Right lobe of liver (tissue), 6 donors: ENCODE results near the gene ARMC7. TPM values are rescaled to one million over a fixed set of nuclear protein-coding genes. Genes with fewer than 3 reads are reported as not detected.

ENCODE experiments used
- ATAC-seq, 4 donors: fragments of 200-7000 bp; cut with Tn5 transposase; one replicate each; pipeline ENCODE4 v1.9.1; 2020; ENCODE audit warnings: mild to moderate bottlenecking in 4 of 4, moderate library complexity in 4 of 4
- DNase-seq, 3 donors: peaks; one replicate each; pipeline ENCODE4 v3.0.0-alpha.2; 2020
- H3K27ac ChIP-seq, 3 donors: fragments of 200-600 bp; one replicate each; pipeline ENCODE4 v1.8.0; 2022
- H3K27me3 ChIP-seq, 2 donors: fragments of 200-600 bp; one replicate each; pipeline ENCODE4 v1.8.0; 2022
- H3K36me3 ChIP-seq, 4 donors: fragments of 200-600 bp; sonication (generic) in 1 of 4; one replicate each; pipeline versions ENCODE4 v1.5.1 to v1.8.0; 2017 to 2022; ENCODE audit warnings: control low read depth in 1 of 4
- H3K4me1 ChIP-seq, 4 donors: fragments of 200-600 bp; sonication (generic) in 1 of 4; one replicate each; pipeline versions ENCODE4 v1.5.1 to v1.8.0; 2017 to 2022; ENCODE audit warnings: control low read depth in 1 of 4
- H3K4me3 ChIP-seq, 3 donors: fragments of 200-600 bp; one replicate each; pipeline ENCODE4 v1.8.0; 2022
- H3K9me3 ChIP-seq, 4 donors: fragments of 200-600 bp; sonication (generic) in 1 of 4; one replicate each; pipeline versions ENCODE4 v1.5.1 to v1.8.0; 2017 to 2022; ENCODE audit warnings: control low read depth in 1 of 4
- POLR2A ChIP-seq: fragments of 450-650 bp; IDR thresholded peaks from one replicate; pipeline ENCODE4 v1.6.1; 2017; ENCODE audit warnings: antibody characterized with exemption, mild to moderate bottlenecking
- WGBS: methylation state at CpG from one replicate; pipeline ENCODE4 v1.1.6; 2018; ENCODE audit warnings: low coverage, low lambda C conversion rate; ENCODE audit not compliant: insufficient coverage; ENCODE audit errors: missing lambda C conversion rate; 5-methylcytosine and 5-hydroxymethylcytosine counted together
- intact Hi-C, 2 donors: fragments of 100-400 bp; cut with DNase I; formaldehyde crosslinking; loops; one replicate each; pipeline versions ENCODE4 v1.11.2 to v1.14.1; 2022
- long read RNA-seq: library from polyadenylated mRNA; unstranded; transcript quantifications from one replicate; pipeline ENCODE4 v2.0.0, GENCODE V29; 2019
- total RNA-seq, 6 experiments: library from RNA; depleted of rRNA in 2 of 6; stranded (reverse); fragments of >200 nt in 2 of 6; fragmentation: NEBNext Ultra II Directional in 3 of 6; extraction: Animal tissue kit (Norgen Biotek cat#: 25700) in 3 of 6; gene quantifications; one replicate each; pipeline versions ENCODE4 v1.1.0 to v1.2.4, GENCODE V29; 2016 to 2023
- TF ChIP-seq, protein P1 (sequence below), 4 donors: fragments of 200-600 bp in 3 of 4; fragments of 450-650 bp in 1 of 4; IDR thresholded peaks; one replicate each; pipeline versions ENCODE4 v1.5.1 to v1.8.0; 2016 to 2022; ENCODE audit warnings: antibody characterized with exemption in 4 of 4, mild to moderate bottlenecking in 2 of 4
- donor health status: DM: no; HTN: yes; CAD: no.
- donor health status: DM: no; HTN: no; CAD: no.
- donor health status: DM: no; HTN: no; CAD: no.
- donor health status: DM: no; HTN: yes; CAD: no.
- donor health status: DM: no; HTN: yes; CAD: no.

ARMC7 gene
- 1 to 10 TPM; 4.7 to 6.3 (median 5.3) TPM for total RNA-seq
- long read RNA-seq, partial matches to known transcripts, result 0 of 2 reads
- long read RNA-seq, other reads (novel, unspliced or antisense), result 1 of 2 reads

DNA sequence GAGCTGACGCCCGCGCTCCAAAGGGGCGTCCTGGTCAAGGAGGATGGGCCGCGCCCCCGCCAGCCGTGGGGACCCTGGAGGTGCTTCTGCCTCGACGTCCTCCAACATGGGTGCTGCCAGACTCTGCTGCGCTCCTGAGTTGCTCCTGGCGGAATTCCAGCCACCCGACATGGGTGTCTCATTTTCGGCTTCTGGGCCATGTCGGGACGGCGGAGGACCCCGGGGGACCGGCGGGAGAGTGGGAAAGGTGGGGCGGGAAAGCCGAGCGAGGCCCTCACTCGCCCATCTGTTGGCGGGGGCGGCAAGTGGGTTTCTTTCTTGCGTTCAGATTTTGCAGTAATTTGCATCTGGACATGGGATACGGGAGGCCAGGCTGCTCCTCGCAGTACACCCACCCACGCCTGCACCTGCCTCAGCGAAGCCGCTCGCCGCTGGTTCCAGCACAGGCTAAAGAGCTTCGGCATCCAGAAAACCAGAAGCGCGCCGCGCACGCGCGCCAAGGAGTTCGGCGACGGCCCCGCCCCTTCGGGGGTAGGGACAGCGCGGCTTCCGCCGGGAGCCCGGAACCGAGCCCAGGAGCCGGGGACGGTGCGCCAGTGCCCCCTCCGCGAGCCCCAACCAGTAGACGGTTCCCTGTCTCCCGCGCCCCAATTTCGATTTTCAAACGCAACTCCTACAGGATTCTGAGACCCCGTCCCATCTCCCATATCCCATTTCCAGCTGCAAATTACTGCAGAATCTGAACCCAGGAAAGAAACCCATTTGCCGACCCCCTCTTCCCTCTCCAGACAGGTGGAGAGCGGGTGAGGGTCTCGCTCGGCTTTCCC, at the start of gene ARMC7:
Gene ARMC7, plus strand, starts transcription at position 563 of the 827 bp plus-strand sequence. CDS start 320 bp downstream, outside the sequence.
- peaks cover 0 to 16% (median 5%) of the 10 kb centered on the region in 4 donors for H3K4me1 ChIP-seq
- intact Hi-C loops, result loop anchor here (10.0 kb wide), 2 partner anchors 45 to 95 kb away; partner anchors contain the start of gene NUP85 (in 1 of the 2)

DNA sequence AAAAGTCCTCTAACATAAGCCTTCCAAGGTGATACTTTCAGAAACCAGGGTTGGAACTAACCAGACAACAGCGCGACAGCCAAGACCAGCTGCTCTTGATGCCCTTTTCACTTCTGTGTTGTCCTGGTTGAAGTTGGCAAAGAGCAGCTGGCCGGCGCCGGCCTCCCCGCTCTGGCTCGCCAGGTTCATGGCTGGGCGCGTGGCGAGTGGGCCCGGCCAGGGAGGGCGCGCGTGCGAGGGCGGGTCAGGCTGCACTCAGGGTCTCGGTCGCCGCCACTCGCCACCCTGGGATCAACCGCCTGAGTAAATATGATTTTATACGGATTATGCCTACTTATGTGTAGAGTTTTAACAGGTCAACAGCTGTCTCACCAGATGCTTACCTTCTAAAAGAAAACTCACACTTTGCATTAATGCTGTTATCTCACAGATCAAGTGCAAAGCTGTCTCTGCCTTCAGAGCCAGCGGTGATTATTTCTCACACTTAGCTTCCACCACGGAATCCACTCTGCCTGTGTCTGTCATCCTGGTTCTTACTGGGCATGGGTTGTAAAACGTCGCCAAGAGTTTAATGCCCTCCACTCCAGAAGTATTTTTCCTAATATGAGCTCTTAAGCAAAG, 49.2 kb upstream of the ARMC7 start:
- no peak overlapping the region for H3K27ac ChIP-seq
- H3K36me3 ChIP-seq, result peaks cover 0 to 28% (median 12%) of the 10 kb centered on the region in 4 donors
- no peak overlapping the region for H3K4me3 ChIP-seq
- no peaks in the 10 kb centered on the region for H3K9me3 ChIP-seq
- 49% methylated on average over 24 of the region's 26 CpGs for WGBS
- intact Hi-C loops, result loop anchor here in 1 of 2 donors (10.0 kb wide), 1 partner anchor 54 kb away; no protein-coding TSS in a partner anchor
- DNase-seq (peak in 1 of 3 donors; percentile 72), ATAC-seq (peak; percentile 65 to 83 (median 81))
- TF ChIP-seq, protein P1, sequence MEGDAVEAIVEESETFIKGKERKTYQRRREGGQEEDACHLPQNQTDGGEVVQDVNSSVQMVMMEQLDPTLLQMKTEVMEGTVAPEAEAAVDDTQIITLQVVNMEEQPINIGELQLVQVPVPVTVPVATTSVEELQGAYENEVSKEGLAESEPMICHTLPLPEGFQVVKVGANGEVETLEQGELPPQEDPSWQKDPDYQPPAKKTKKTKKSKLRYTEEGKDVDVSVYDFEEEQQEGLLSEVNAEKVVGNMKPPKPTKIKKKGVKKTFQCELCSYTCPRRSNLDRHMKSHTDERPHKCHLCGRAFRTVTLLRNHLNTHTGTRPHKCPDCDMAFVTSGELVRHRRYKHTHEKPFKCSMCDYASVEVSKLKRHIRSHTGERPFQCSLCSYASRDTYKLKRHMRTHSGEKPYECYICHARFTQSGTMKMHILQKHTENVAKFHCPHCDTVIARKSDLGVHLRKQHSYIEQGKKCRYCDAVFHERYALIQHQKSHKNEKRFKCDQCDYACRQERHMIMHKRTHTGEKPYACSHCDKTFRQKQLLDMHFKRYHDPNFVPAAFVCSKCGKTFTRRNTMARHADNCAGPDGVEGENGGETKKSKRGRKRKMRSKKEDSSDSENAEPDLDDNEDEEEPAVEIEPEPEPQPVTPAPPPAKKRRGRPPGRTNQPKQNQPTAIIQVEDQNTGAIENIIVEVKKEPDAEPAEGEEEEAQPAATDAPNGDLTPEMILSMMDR (IDR thresholded peaks at IDR 0.05), result no peak
- TF ChIP-seq POLR2A, result no peak
- H3K4me1 ChIP-seq, result peaks cover 0 to 14% (median 0%) of the 10 kb centered on the region in 4 donors
- no peaks in the 10 kb centered on the region for H3K27me3 ChIP-seq

More for the DNA sequence above, at the start of gene ARMC7:
- H3K9me3 ChIP-seq, result no peaks in the 10 kb centered on the region
- peak within 1 kb of the TSS; percentile 50 to 77 (median 56) for H3K27ac ChIP-seq
- peak within 1 kb of the TSS; percentile 81 to 90 (median 89) for H3K4me3 ChIP-seq
- H3K36me3 ChIP-seq, result no peaks in the 10 kb centered on the region
- DNase-seq, result peak; percentile 93 to 94 (median 94)
- TF ChIP-seq POLR2A, result peak; percentile 84
- TF ChIP-seq, protein P1 (IDR thresholded peaks at IDR 0.05), result no peak
- ATAC-seq, result peak; percentile 85 to 90 (median 88)
- WGBS, result 0% methylated on average over 12 of the region's 68 CpGs
- no peaks in the 10 kb centered on the region for H3K27me3 ChIP-seq

DNA sequence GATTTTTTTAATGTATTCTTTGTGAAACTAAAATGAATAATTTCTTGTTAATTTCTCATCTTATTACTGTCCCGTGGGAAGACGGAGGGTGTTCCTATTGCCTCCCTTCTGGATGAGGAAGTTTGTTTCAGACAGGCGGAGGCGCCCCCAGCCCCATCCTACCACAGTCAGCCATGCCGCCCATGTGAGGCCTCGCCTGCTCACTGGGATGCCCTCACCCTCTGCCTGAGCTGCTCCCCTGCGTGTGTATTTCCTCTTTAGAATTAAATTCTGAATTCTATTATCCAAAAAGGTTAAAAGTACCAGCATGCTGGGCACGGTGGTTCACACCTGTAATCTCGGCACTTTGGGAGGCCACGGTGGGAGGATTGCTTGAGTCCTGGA, 48.7 kb upstream of the ARMC7 start:
- WGBS, result 86% methylated on average over 9 of the region's 10 CpGs
- TF ChIP-seq, protein P1 (IDR thresholded peaks at IDR 0.05), result no peak
- TF ChIP-seq POLR2A, result no peak
- Histone ChIP-seq H3K27me3 (no peaks in the 10 kb centered on the region), H3K4me1 (peaks cover 0 to 14% (median 0%) of the 10 kb centered on the region in 4 donors), H3K27ac (no peak overlapping the region), H3K36me3 (peaks cover 0 to 28% (median 12%) of the 10 kb centered on the region in 4 donors), H3K9me3 (no peaks in the 10 kb centered on the region), H3K4me3 (no peak overlapping the region)
- intact Hi-C loops, result loop anchor here in 1 of 2 donors (10.0 kb wide), 1 partner anchor 54 kb away; no protein-coding TSS in a partner anchor
- no peak for ATAC-seq
- no peak for DNase-seq

DNA sequence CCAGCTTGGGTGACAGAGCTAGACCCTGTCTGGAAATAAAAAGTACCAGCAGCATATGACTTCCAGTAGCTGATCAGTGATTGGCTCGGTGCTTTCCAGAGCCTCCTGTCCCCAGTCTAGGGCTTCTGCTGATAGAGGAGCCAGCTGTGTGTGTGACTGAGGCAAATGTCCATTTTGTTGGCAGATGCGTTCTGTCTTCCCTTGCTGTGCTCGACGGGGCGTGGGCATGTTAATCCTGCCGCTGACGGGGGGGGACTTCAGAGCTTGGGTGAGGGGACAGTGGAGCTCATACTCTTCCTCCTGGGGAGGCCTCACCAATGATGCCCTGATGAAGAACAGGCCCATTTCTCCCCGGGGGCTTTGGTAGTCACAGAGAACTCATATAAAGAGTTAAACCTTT, 48.2 kb upstream of the ARMC7 start:
- no peaks in the 10 kb centered on the region for H3K27me3 ChIP-seq
- intact Hi-C loops, result loop anchor here in 1 of 2 donors (10.0 kb wide), 1 partner anchor 53 kb away; no protein-coding TSS in a partner anchor
- H3K4me3 ChIP-seq, result no peak overlapping the region
- WGBS, result 92% methylated on average over 6 of the region's 8 CpGs
- peaks cover 0 to 14% (median 0%) of the 10 kb centered on the region in 4 donors for H3K4me1 ChIP-seq
- peaks cover 0 to 23% (median 12%) of the 10 kb centered on the region in 4 donors for H3K36me3 ChIP-seq
- ATAC-seq (no peak), DNase-seq (no peak)
- H3K9me3 ChIP-seq, result no peaks in the 10 kb centered on the region
- H3K27ac ChIP-seq, result no peak overlapping the region
- TF ChIP-seq, protein P1 (IDR thresholded peaks at IDR 0.05), result no peak
- no peak for TF ChIP-seq POLR2A
